K562 (cell line): ENCODE results near the gene MRPL32. TPM values are rescaled to one million over a fixed set of nuclear protein-coding genes. Genes with fewer than 3 reads are reported as not detected.

Source experiments
- ATAC-seq: fragments of 200-7000 bp; cut with Tn5 transposase; 3 replicates; pipeline ENCODE4 v1.9.1; 2020; ENCODE audit warnings: moderate library complexity
- BruUV-seq: library from RNA; stranded (reverse); fragments of 400-500 nt; replicated peaks from 2 replicates; lab custom pipeline; 2021; lab: Mats Ljungman, UMichigan
- CTCF ChIA-PET: fragments of 300-600 bp; formaldehyde crosslinking; extraction: SDS; loops from one replicate; lab custom pipeline; 2021; ENCODE audit warnings: low intra/inter-chr PET ratio; lab: Yijun Ruan, JAX
- POLR2A ChIA-PET: fragments of 300-600, 350-650 bp; sonication (Branson Sonifier 250); formaldehyde crosslinking; extraction: SDS; loops from one replicate; lab custom pipeline; 2021; ENCODE audit warnings: antibody characterized with exemption, inconsistent platforms; lab: Yijun Ruan, JAX
- DNase-seq, 4 experiments: peaks; one replicate each; pipeline versions ENCODE4 v3.0.0 to v3.0.0-alpha.2; 2011 to 2018; ENCODE audit warnings: low spot score in 3 of 4, mixed read lengths in 3 of 4; ENCODE audit errors: extremely low read depth in 1 of 4
- FAIRE-seq: peaks from 2 replicates; lab custom pipeline; 2011; peaks lifted over from hg19 to GRCh38; lab: Jason Lieb, UNC
- H2AFZ ChIP-seq: 2 replicates; pipeline ENCODE4 v1.6.0; 2011; ENCODE audit warnings: low read depth, low read length, control low read depth, inconsistent platforms
- H3K27ac ChIP-seq: fragments of 200-600 bp; 3 replicates; pipeline ENCODE4 v1.8.0; 2011; ENCODE audit warnings: low read depth, mild to moderate bottlenecking, control low read depth, inconsistent platforms, low read length, moderate library complexity, mixed read lengths; ENCODE audit errors: extremely low read depth
- H3K27me3 ChIP-seq, 2 experiments: fragments of 300-600 bp in 1 of 2; 2 replicates in 1 of 2; 3 replicates in 1 of 2; pipeline versions ENCODE4 v1.6.0 to v1.8.0; 2011; ENCODE audit warnings: inconsistent platforms in 2 of 2, low read length in 2 of 2, mild to moderate bottlenecking in 1 of 2, mixed read lengths in 1 of 2, moderate library complexity in 1 of 2; ENCODE audit not compliant: control insufficient read depth in 2 of 2, insufficient read depth in 2 of 2
- H3K36me3 ChIP-seq: fragments of 300-600 bp; 3 replicates; pipeline ENCODE4 v1.8.0; 2011; ENCODE audit warnings: mild to moderate bottlenecking, low read length, inconsistent platforms; ENCODE audit not compliant: control insufficient read depth, insufficient read depth
- H3K4me1 ChIP-seq, 2 experiments: fragments of 200-600 bp in 1 of 2; replicated peaks in 1 of 2; 2 replicates in 1 of 2; 3 replicates in 1 of 2; pipeline versions ENCODE4 v1.5.1 to v1.8.0; 2011; ENCODE audit warnings: inconsistent platforms in 2 of 2, low read length in 2 of 2, mild to moderate bottlenecking in 1 of 2, mixed read lengths in 1 of 2, moderate library complexity in 1 of 2; ENCODE audit not compliant: control insufficient read depth in 2 of 2, insufficient read depth in 2 of 2
- H3K4me2 ChIP-seq: 2 replicates; pipeline ENCODE4 v1.6.1; 2011; ENCODE audit warnings: low read length, control low read depth, inconsistent platforms, mixed read lengths; ENCODE audit not compliant: insufficient read depth
- H3K4me3 ChIP-seq: fragments of 200-600 bp; sonication (generic), shearing (Covaris generic); 2 replicates; pipeline ENCODE4 v1.5.1; 2016; ENCODE audit warnings: control low read depth, inconsistent platforms
- H3K79me2 ChIP-seq: fragments of 200-600 bp; 3 replicates; pipeline ENCODE4 v1.8.0; 2011; ENCODE audit warnings: low read length, inconsistent platforms; ENCODE audit not compliant: control insufficient read depth, insufficient read depth
- H3K9ac ChIP-seq, 2 experiments: 2 replicates each; pipeline versions ENCODE4 v1.6.0 to v1.6.1; 2011; ENCODE audit warnings: low read depth in 2 of 2, low read length in 2 of 2, control low read depth in 1 of 2, inconsistent platforms in 1 of 2, mild to moderate bottlenecking in 1 of 2, mixed read lengths in 1 of 2; ENCODE audit not compliant: insufficient read depth in 1 of 2
- H3K9me1 ChIP-seq: one replicate; pipeline ENCODE4 v1.6.0; 2011; ENCODE audit warnings: inconsistent platforms, mild to moderate bottlenecking, low read length, moderate library complexity; ENCODE audit not compliant: control insufficient read depth, insufficient read depth
- H3K9me3 ChIP-seq: replicated peaks from 2 replicates; pipeline ENCODE4 v1.5.1; 2011; ENCODE audit warnings: low read depth, low read length, inconsistent platforms; ENCODE audit not compliant: control insufficient read depth, insufficient read depth
- H4K20me1 ChIP-seq: replicated peaks from 2 replicates; pipeline ENCODE4 v1.6.1; 2011; ENCODE audit warnings: low read length, inconsistent platforms, mixed read lengths; ENCODE audit not compliant: control insufficient read depth, insufficient read depth
- ARID1B ChIP-seq: fragments of 450-650 bp; IDR thresholded peaks from 2 replicates; pipeline ENCODE4 v1.6.1; 2016; ENCODE audit warnings: antibody characterized with exemption, mild to moderate bottlenecking, inconsistent platforms
- ARID3A ChIP-seq: IDR thresholded peaks from 2 replicates; pipeline ENCODE4 v1.6.1; 2012; ENCODE audit warnings: low read depth, low read length, improper control_type of control experiment, borderline replicate concordance
- ARNT ChIP-seq, 2 experiments: fragments of 450-650 bp; IDR thresholded peaks; 2 replicates each; pipeline ENCODE4 v1.6.1; 2016; ENCODE audit warnings: mild to moderate bottlenecking in 1 of 2
- ATF3 ChIP-seq, 2 experiments: fragments of 450-650 bp in 1 of 2; sonication (generic) in 1 of 2; formaldehyde crosslinking in 1 of 2; IDR thresholded peaks in 1 of 2; conservative IDR thresholded peaks in 1 of 2; 2 replicates each; pipeline versions ENCODE4 v1.6.1 to v1.8.1; 2016 to 2023; ENCODE audit warnings: mild to moderate bottlenecking in 2 of 2, moderate library complexity in 2 of 2, inconsistent platforms in 1 of 2, missing genetic modification reagents in 1 of 2
- CBFA2T3 ChIP-seq: fragments of 450-650 bp; IDR thresholded peaks from 2 replicates; pipeline ENCODE4 v1.6.1; 2017
- CEBPB ChIP-seq: fragments of 450-650 bp; IDR thresholded peaks from 2 replicates; pipeline ENCODE4 v1.6.1; 2016; ENCODE audit warnings: missing genetic modification characterization, missing compliant biosample characterization
- CEBPG ChIP-seq, 3 experiments: fragments of 200-800 bp in 1 of 3; sonication (Bioruptor generic) in 1 of 3; sonication (generic) in 1 of 3; formaldehyde crosslinking in 1 of 3; IDR thresholded peaks in 2 of 3; conservative IDR thresholded peaks in 1 of 3; 2 replicates each; pipeline versions ENCODE4 v1.6.1 to v1.8.0; 2016 to 2022; ENCODE audit warnings: missing compliant biosample characterization in 2 of 3, missing genetic modification characterization in 2 of 3, mild to moderate bottlenecking in 1 of 3, missing genetic modification reagents in 1 of 3
- DPF2 ChIP-seq: fragments of 450-650 bp; IDR thresholded peaks from 2 replicates; pipeline ENCODE4 v1.6.1; 2016
- EP400 ChIP-seq: fragments of 450-650 bp; IDR thresholded peaks from 2 replicates; pipeline ENCODE4 v1.6.1; 2017; ENCODE audit warnings: antibody characterized with exemption, mild to moderate bottlenecking, moderate library complexity
- ETS2 ChIP-seq: IDR thresholded peaks from 2 replicates; pipeline ENCODE4 v1.6.1; 2016; ENCODE audit warnings: borderline replicate concordance, missing genetic modification characterization, mild to moderate bottlenecking, moderate library complexity, missing compliant biosample characterization; ENCODE audit not compliant: poor library complexity, severe bottlenecking
- MTF1 ChIP-seq: fragments of 250-450 bp; sonication (Bioruptor Pico); IDR thresholded peaks from 2 replicates; pipeline ENCODE4 v1.9.0; 2021; ENCODE audit warnings: moderate library complexity, mild to moderate bottlenecking, inconsistent platforms, borderline replicate concordance
- PKNOX1 ChIP-seq: fragments of 450-650 bp; IDR thresholded peaks from 2 replicates; pipeline ENCODE4 v1.6.1; 2016
- SMAD4 ChIP-seq: fragments of 250-450 bp; sonication (Bioruptor Pico); conservative IDR thresholded peaks from 2 replicates; pipeline ENCODE4 v1.8.0; 2021; ENCODE audit warnings: inconsistent platforms, mild to moderate bottlenecking, moderate library complexity
- TEAD4 ChIP-seq, 2 experiments: sonication (generic) in 1 of 2; formaldehyde crosslinking in 1 of 2; IDR thresholded peaks; 2 replicates each; pipeline versions ENCODE4 v1.6.1 to v1.8.0; 2012 to 2022; ENCODE audit warnings: borderline replicate concordance in 1 of 2, inconsistent platforms in 1 of 2, low read length in 1 of 2, mild to moderate bottlenecking in 1 of 2, missing genetic modification reagents in 1 of 2
- ZNF253 ChIP-seq: fragments of 250-450 bp; sonication (Bioruptor Pico); conservative IDR thresholded peaks from 2 replicates; pipeline ENCODE4 v1.6.1; 2021; ENCODE audit warnings: mild to moderate bottlenecking
- ZNF263 ChIP-seq: sonication (generic); formaldehyde crosslinking; IDR thresholded peaks from 2 replicates; pipeline ENCODE4 v1.8.0; 2022; ENCODE audit warnings: mild to moderate bottlenecking, missing genetic modification reagents, borderline replicate concordance
- whole genome bisulfite sequencing: fragments of 100-300 bp; shearing (Covaris generic); methylation state at CpG from one replicate; pipeline ENCODE4 v1.1.6; 2016; ENCODE audit warnings: low coverage, mixed read lengths; ENCODE audit not compliant: insufficient coverage; ENCODE audit errors: missing lambda C conversion rate; 5-methylcytosine and 5-hydroxymethylcytosine counted together
- in situ Hi-C: fragments of 300-500 bp; cut with MboI; formaldehyde crosslinking; loops from 4 replicates; pipeline ENCODE4 v1.15.0; 2018; ENCODE audit warnings: inconsistent platforms, mixed read lengths
- intact Hi-C: fragments of 100-400 bp; cut with micrococcal nuclease; formaldehyde crosslinking; loops from 2 replicates; pipeline ENCODE4 v1.14.2; 2022
- polyA plus RNA-seq, 8 experiments: library from polyadenylated mRNA; depleted of rRNA in 4 of 8; stranded (reverse) in 5 of 8; unstranded in 3 of 8; fragments of >200 nt; fragmentation: Nextera tagmentation in 2 of 8; fragmentation: Illumina TruSeq in 1 of 8; extraction: Ambion mirVana in 2 of 8; extraction: Trizol in 1 of 8; gene quantifications; 2 replicates each; pipeline versions ENCODE4 v1.2.1 to v1.2.3, GENCODE V29; 2011 to 2014; ENCODE audit warnings: inconsistent platforms in 1 of 8, missing spikeins in 1 of 8
- total RNA-seq, 7 experiments: library from RNA; depleted of rRNA in 6 of 7; stranded (reverse); fragments of >200 nt in 6 of 7; fragmentation: Illumina TruSeq in 2 of 7; extraction: Trizol in 2 of 7; gene quantifications; 2 replicates each; pipeline versions ENCODE4 v1.2.1 to v1.2.3, GENCODE V29; 2011 to 2021; ENCODE audit warnings: low replicate concordance in 1 of 7

MRPL32 gene
- total and polyA plus RNA-seq, 9 of the 15 experiments (the other 6 are each of a cell fraction or from before 2014, with no cell fraction given): 75.5 to 351 (median 138) TPM

GRCh38 chr7:42922017-42922753, 10.0 kb upstream of the MRPL32 start:
- H2AFZ ChIP-seq: no peak overlapping the region
- no peak overlapping the region for H3K27ac ChIP-seq
- no peaks in the 10 kb centered on the region for H4K20me1 ChIP-seq
- no peaks in the 10 kb centered on the region for H3K27me3 ChIP-seq
- in situ Hi-C loops: no loop called here
- no peak for ATAC-seq
- no peak for FAIRE-seq
- H3K4me3 ChIP-seq: no peak overlapping the region
- peaks cover 91% of the 10 kb centered on the region for H3K36me3 ChIP-seq
- H3K9ac ChIP-seq: no peak overlapping the region
- H3K9me3 ChIP-seq: no peaks in the 10 kb centered on the region
- peaks cover 27% of the 10 kb centered on the region; the same call in 2 of the 3 replicates for H3K79me2 ChIP-seq
- BruUV-seq: no TSS peak
- ChIA-PET POLR2A (interaction anchor here (2.8 kb wide), 1 partner anchor 10 kb away, joined by 10 read pairs; the partner anchor contains the start of genes MRPL32 and PSMA2), CTCF (no interaction called here)
- no peaks in the 10 kb centered on the region for H3K9me1 ChIP-seq
- no peak overlapping the region for H3K4me2 ChIP-seq
- WGBS: 81% methylated on average over 3 of the region's 3 CpGs
- intact Hi-C loops: no loop called here
- no peak for DNase-seq
- peaks cover 0 to 4% of the 10 kb centered on the region in 2 experiments; a peak in 1 of 5 replicates for H3K4me1 ChIP-seq
- no peak for TF ChIP-seq MTF1 (CRISPR knock-in tag)
- no peak; the same call in 1 of the 2 replicates for TF ChIP-seq SMAD4
- TF ChIP-seq PKNOX1: peak; percentile 51; the same call in 1 of the 2 replicates
- TF ChIP-seq ETS2 (tag): no peak
- TF ChIP-seq TEAD4 (IDR thresholded peaks at IDR 0.05; ENCODE audit: low read length): peak; percentile 58; the same call in 1 of the 2 replicates
- TF ChIP-seq TEAD4 (CRISPR knock-in tag; IDR thresholded peaks at IDR 0.05; ENCODE audit: borderline replicate concordance): no peak
- TF ChIP-seq ARID3A: 0 out of 2 replicates have a peak, but pooled peaks have one; percentile 26
- 0 out of 4 replicates have a peak, but pooled peaks of 1 of the 2 experiments have one; percentile 20 for TF ChIP-seq ARNT (IDR thresholded peaks at IDR 0.05)
- TF ChIP-seq DPF2: peak; percentile 28; the same call in 1 of the 2 replicates
- peak; percentile 81 for TF ChIP-seq ATF3 (IDR thresholded peaks at IDR 0.05)
- TF ChIP-seq ATF3 (CRISPR knock-in tag; conservative IDR thresholded peaks at IDR 0.05): no peak
- no peak for TF ChIP-seq ZNF263
- no peak for TF ChIP-seq EP400
- peak; percentile 35; the same call in 1 of the 2 replicates for TF ChIP-seq CBFA2T3
- peak; percentile 7; the same call in 1 of the 2 replicates for TF ChIP-seq CEBPB
- peak; percentile 77 for TF ChIP-seq ARID1B
- no peak for TF ChIP-seq CEBPG (CRISPR knock-in tag; IDR thresholded peaks at IDR 0.05)
- TF ChIP-seq CEBPG (tag; conservative IDR thresholded peaks at IDR 0.05 in 1 of 2, IDR thresholded peaks at IDR 0.05 in 1 of 2): peak; percentile 59 to 76; a peak in 3 of 4 replicates
- no peak for TF ChIP-seq ZNF253 (CRISPR knock-in tag)
